Stimulated activated CD4-positive, alpha-beta T cell treated with anti-CD3 and anti-CD28 coated beads, Interleukin-1b, Interleukin-23, amount 100 ng/mL, for 4 hours (primary cell): ENCODE data around the gene PEX14.

Source experiments
- DNase-seq, 2 donors: peaks; one replicate each; pipeline ENCODE4 v3.0.0-alpha.2; 2020; ENCODE audit warnings: low read depth in 2 of 2

Gene PEX14

DNA sequence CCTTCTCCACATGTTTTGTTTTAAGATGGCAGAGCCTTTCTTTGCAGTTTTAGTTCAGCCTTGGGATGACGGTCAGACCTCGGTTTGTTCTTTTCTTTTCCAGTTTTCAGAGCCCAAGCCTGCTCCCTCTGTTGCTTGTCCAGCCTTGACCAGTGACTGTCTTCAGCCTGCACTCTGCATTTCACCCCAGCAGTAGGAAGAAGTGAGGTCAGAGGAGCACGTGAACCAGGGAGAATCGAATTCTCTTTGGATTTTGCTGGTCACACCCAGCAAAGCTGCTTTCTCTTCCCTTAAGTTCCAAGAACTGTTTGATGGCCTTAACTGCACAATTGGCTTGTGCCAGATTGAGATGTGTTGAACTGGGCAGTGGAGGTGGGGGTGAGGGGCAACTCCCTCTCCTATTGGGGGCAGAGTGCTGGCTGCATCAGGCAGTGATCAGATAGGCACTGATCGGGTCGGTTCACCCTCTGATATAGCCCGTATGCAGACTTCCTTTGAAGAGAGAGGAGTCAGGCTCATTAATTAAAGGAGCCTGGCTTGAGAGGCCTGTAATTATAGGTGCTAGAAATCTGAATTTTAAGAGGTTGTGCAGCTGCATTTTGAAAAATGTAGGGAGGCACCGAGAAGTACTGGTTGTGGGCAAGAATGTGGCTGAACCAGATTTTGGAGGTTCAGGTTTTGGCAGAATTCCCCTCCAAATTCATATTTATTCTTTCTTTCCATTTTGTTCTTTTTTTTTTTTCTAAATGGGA, 42.4 kb downstream of the PEX14 start:
- DNase-seq, result no peak

DNA sequence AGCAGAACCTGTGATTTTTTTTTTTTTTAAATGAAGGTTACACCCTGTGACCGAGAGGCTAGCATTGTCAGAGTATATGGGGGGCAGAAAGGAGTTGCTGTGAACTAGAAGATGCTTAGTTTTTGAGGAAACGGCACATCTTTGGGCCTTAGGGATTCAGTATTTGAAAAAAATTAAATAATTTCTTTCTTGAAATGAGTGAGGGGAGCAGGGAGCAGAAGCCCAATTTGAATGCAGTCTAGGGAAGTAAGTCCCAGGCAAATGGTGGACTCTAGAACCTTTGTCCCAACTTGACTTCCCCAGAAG, 42.9 kb downstream of the PEX14 start:
- DNase-seq, result no peak

DNA sequence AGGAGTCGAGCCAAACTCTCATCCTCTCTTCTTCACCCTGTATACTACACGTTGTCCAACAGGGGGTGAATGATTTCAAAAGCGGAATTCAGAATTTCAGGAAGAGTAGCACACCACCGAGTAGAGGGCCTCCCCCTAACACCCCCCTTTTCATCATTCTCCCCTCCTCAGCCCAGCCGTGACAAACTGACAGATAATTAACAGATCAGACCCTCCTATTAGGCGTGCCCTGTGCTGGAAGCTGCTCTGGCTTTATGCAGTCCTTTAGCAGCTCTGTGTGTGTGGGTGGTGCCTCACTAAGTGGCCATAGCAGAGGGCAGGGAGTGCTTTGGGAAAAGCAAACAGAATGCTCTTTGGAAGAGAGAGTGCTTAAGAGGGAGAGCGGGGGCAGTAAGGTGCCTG, 44.3 kb downstream of the PEX14 start:
- no peak for DNase-seq

DNA sequence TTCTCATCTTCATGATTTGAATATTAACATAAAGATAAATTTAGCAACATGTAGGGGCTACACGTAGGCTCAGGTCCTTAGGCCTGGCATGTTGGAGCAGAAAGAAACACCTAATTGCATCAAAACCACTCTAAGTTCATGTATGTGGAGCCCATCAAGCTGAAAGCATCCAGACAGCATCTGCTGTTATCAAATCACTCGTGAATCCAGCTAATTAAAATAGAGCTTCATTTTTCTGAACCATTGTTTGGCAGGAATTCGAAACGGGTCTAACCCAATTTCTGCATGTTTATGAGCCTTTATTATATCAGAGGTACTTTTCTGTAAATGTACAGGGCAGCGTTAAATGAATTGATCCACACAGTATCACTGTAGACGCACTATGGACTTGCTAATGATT, 45.7 kb downstream of the PEX14 start:
- no peak for DNase-seq

DNA sequence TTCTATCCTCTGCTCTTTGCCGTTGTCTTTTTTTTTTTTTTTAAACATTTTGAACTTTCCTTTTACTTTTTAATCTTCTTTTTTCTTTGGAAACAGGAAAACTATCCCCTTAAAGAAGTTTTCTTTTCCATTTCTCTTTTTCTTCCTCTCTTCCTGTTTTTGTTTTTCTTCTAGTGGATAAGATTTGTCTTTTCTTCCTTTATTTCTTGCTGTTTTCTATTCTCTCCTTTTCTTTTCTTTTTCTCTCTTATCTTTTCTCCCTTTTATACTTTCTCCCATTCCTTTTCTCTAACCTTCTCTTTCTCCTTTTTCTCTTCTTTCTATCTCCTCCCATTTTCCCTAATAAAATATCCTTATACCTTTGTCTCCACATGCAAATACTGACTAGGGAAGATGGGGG, 46.2 kb downstream of the PEX14 start:
- no peak for DNase-seq

DNA sequence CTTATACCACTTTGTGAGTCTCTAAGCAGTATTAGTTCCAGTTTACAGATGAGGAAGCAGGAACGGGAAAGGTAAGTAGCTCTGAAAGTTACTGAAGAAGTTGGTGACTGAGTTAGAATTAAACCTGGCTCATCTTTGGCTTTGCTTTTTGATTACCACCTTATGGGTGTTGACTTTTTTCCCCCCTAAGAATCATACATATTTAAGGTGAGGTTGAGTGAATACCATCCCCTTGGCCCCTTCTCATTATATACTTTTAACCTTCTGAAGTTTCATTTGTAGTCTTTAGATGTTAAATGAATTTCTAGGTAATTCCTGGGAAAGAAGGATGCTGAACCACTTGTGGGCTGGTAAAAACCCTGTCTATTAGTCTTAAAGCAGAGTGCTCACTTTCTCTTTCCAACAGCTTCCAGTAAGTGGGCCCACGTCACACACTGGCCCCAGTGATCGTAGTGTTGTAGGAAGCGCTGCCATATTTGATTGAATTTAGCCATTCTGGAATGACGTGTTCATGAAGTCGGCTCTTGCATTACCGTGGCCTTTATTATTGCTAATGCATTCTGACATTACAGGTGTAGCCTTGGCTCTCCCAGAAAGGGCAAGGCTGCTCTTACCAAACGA, 46.9 kb downstream of the PEX14 start:
- DNase-seq, result no peak

DNA sequence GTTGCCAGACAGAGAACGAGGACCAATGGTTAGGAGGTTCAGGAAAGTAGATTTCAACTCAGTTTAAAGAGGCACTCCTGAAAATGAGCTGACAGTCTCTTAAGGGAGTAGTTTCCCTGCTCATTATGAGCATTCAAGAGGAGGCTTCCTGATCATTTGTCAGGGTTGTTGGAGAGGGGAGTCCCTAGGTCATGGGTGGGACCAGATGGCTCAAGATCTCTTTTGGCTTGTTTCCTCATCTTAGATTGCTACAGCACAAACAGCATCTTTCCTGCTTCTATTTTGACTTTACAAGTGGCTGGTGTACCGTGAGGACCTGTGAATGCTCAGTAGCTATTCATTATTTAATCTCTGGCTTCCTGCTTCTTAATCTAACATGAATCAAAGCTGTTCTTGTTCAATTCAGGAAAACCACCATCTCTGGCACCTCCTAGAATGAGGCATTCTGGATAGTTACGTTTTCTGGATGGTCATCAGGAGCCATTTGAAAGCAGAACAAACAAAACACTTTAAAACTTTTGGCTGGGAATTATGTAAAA, 47.6 kb downstream of the PEX14 start:
- DNase-seq, result no peak

DNA sequence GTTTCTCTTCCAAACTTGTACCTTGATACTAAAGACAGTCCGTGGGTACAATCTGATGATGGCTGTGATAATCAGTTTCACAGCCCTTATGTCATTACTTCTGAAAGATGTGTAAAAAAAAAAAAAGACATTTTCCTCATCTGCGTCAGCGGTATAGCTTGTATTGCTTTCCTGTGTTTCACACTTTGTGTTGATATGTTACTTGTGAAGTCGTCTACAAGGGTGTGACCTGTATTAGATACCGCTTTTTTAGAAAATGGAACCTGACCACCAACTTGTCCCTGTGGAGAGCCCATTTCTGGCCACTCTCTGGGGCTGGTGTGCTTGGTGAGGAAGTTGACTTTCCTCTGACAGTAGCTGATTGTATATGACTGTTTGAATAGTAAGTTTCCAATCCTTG, 50.5 kb downstream of the PEX14 start:
- no peak for DNase-seq

DNA sequence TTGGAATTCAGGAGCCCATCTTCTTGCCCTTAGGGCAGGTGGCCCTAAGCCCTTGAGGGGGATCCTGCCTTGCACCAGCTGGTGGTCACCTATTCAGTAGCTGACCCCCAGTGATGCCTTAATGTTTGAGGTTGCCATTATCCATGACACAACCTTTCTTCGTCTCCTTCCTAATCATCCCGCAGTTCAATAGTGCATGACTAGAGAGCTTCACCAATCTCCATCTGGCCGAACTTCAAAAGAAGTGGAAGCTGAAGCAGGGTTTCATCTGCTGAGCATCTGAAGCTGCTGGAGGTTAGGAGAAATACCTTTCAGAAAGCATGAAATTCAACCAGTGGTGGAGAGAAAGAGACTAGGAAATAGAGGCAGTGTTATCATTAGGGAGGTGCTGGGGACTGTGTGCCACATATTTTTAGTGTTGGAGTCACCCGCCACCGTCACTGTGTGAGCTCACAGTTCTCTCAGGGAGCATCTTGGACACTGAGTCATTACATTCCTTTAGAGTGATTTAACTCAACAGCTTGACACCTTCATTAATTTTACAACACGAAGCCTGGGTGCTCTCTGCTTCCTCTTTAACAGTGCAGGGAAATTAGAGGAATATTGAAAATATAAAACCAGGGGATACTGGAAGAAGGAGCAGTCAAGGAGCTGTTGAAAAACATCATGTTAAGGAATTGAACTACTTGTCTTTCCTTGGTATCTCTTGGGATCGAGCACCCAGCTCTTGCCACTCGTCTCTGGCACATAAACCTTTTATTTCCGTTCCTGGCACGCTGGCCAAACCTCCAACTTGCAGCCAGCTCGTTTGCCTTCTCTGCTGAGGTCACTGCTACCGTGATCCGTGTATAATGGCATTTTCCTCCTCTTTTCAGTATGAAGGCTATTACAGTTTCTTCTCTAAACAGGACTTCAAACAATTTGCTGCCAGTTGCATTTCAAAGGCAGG, 53.6 kb downstream of the PEX14 start:
- DNase-seq, result no peak

DNA sequence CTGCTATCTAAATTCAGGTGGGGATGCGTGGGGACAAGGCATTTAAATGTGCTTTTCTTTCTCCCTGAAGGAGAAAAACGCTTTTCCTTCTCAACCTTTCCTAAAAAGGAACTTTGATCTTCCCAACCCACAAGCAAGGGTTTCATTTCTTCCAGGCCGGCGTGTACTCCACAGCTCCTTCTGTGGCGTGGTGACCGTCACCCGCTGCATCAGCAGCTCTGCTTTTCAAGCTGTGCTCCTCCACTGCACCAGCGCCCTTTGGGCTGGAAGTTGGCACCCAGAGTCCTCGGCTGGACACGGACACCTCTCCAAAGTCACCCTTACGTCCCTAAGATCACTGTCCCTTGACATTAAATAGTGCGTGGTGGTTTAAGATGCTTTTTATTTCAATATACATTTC, 54.3 kb downstream of the PEX14 start:
- no peak for DNase-seq

DNA sequence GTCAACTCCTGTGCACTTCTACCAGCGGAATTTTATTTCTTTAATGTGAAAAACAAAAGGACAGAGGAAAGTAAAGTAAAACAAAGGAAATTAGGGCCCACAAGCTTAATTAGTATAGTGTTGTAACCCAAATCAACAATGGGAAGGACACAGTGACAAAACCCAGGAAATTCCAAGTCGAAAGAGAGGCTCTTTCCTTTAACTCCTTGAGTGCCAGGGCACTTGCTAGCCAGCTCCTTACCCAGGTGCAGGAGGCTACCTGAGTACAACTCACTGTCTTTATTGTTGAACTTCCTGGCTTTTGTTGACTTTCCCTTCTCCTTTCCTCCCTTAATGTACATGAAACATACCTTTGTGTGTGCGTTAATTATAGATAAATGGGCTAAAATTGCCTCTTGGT, 55.0 kb downstream of the PEX14 start:
- DNase-seq, result no peak

DNA sequence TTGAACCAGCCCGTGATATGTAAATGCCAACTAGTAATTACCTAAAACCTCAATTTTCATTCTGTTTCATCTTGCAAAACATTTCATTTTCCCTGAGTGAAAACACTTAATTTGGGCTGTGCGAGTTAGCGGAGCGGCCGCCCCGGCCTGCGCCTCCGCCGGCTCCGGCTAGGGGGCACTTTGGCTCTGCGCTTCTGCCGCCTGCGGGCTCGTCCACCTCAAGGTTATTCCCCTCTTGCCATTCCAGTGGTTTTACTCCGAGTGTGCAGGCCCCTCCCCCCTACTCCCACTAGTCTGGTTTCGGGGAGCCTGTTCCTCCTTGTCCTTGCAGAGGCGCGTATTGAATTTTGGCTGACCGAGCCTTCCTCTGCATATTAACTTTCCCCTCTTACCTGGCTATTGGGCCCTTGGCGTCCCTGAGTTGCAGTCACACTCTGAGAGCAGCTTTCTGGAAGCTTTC, 55.6 kb downstream of the PEX14 start:
- DNase-seq, result no peak

DNA sequence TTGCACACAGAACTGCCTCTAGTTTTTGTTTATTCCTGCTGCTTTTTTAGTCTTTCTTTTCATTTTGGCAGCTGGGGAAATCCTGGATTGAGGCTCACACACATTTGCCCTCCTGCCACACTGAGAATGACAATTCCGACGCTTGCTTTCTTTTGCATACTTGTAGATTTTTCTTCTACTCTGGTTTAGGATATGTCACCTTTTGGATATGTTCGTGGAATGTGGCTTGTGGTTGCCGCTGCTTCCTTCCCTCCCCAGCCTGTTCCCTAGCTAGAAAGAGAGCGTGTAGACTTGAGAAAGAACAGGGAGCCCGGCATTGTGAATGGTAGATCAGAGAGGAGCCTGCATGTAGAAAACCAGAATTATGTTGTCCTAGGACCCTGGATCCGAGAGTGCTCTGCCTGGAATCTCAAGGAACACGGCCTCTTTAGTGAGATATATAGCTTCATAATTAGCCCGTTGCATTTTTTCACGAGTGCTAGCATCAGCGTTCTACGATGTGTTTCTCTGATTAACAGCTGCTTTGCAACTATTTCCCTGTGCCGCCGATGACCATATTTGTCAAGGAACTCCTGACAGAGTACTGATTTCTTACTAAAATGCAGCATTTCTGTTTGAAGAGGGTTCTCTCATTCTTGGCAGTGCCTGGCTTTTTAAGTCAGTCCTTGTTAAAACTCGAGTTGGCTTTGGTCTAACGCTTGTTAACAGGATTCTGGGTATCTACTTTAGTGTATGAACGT, 56.2 kb downstream of the PEX14 start:
- DNase-seq, result no peak

DNA sequence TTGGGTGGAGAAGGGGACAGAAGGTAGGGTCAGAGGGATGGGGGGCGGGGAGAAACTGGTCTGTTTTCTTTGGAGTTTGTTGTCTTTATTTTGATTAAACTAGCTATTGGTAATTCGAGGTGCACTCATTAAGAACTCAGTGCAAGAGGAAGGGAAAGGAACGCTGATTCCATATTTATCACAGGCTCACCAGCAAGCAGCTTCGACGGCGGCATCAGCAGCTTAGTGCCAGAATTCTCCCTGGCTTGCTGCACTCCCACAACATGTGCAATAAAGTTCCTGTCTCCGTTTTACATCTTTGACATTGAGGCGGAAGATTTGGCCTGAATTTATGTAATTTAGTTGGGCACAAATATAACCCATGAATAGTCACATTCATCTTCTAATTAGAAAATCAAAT, 57.6 kb downstream of the PEX14 start:
- DNase-seq, result no peak

DNA sequence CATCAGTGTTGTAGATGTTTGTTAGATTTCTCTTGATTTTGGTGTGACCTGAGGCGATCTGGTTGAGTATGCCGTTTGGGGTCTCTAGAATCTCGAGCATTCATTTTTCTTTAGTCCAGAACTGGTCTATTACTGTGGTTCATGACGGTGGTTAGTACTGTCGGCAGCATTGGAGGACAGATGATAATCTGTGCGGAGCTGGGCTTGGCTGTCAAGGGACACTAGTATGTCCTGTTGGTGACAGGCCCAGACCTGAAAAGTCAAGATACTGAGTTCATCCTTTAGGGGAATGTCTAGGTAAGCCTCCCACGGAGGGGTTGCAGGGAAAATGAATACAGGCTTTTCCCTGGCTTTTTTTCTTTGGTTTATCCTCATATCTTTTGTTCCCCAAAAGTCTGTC, 59.8 kb downstream of the PEX14 start:
- DNase-seq, result no peak

DNA sequence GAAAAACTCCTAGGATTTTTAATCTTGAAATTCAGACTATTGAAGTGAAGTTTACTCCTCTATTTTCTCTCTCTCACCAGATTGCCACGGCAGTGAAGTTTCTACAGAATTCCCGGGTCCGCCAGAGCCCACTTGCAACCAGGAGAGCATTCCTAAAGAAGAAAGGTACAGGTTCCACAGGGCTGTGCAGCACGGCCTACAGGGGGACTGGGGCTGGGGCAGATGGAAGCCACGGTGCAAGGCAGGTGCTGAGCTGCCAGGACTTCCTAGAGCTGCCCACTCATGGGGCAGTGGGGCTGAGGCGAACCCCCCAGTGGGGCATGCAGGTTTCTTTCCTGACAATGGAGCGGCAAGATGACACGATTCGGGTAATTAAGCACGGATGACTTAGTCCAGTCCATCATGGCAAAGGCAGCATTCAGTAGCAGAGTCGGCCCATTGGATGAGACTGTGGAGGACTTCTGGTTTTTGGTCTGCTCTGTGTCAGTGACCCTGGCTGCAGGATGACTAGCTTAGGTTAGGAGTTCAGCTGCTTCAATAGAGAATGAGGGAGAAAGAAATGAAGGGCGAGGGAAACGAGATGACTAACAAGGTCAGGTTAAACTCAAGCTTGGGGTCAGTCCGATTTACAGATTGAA, 61.5 kb downstream of the PEX14 start:
- no peak for DNase-seq

DNA sequence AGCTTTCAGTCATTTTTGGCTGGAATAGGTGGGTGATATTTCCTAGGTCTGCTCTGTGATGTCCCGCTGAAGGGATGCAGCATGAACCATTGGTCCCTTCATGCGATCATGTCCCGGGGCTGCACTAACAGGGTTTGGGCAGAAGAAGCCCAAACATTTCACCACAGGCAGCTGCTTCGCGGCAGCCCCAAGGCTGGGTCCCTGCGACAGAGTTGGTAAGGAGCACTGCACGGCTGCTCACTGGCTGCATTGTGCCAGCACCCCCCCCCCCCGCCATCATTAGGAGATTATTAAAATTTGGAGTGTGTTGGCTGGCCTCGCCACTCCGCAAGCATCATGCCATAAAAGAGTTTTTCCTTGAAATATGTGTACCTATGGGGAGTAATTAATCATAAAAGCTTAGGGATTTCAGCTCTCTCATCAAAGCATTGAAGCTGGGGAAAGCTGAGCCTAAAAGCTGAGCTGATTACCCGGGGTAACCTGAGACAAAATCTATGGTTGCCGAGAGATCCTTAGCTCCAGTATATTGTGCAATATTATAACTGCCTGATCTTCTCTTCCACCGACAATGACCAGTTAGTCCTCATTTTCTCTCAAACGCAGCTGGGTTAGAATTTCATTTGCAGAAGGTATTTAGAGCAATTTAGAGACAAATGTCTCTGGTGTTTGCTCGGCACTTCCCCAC, 62.5 kb downstream of the PEX14 start:
- DNase-seq, result no peak

DNA sequence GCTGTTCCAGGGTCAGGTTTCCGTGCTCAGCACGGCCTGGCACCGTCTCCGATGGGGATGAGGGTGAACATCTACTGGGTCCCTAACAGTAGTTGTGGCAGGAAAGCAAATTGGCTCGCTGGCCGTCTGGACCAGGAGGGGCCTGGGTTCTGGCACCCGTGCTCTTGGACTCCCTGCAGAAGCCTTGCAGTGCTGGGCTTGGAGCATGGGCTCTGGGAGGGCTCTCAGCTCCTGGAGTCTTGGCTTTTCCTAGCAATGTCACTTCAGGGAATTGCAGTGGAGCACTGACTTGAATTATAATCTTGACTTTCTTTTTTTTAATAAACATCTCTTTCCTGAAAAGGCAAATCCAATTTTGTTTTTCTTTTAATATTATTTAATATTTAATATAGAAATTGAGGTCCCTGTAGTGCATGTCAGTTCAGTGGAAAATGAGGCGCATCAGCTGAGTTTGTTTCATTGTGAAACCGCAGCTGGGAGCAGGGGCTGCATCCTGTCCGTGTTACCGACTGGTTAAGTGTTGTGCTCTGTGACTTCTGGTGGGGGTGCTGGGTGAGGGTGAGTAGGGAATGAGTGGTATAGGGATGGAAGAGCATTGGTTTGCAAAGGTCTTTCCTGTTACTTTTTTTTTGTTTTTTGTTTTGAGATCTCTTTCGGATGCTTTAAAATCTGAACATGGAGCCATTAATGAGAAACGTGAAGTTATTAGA, 64.1 kb downstream of the PEX14 start:
- DNase-seq, result no peak

DNA sequence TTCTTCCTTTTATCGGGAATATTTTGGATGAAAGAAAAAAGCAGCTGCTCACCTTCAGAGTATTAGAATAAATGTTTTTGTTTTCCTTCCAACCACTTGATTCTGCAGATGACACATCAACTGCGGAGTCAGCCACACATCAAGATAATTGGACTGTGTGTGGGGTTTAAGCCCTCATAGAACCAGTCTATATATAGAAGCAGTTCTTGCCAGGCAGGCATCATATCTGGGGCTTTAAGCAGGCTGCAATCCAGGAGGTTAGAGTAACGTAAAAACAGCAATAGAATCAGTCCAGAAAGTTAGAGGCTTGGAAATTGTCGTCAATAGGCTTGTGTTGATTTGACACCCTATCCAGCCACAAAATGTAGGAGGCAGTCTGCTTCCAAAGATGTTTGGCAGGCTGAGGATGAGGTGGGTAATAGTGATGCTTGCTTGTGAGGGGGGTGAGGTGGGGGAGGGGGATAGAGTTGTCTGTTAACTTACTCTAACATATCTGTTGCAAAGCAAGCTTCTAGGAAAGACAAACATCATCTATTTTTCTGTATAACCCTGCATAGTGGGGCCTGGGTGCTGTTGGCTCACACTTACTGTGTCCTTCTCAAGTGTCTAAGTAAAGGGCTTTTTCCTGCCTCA, 64.8 kb downstream of the PEX14 start:
- no peak for DNase-seq
